ENCODE measurements around the gene PAPPA2. TPM values are rescaled to one million over a fixed set of nuclear protein-coding genes. Genes with fewer than 3 reads are reported as not detected.

Gene PAPPA2
- total and polyA plus RNA-seq, 9 of the 15 experiments (the other 6 are each of a cell fraction or from before 2014, with no cell fraction given) = 0.01 to 0.15 (median 0.05) TPM; not detected in 2

DNA sequence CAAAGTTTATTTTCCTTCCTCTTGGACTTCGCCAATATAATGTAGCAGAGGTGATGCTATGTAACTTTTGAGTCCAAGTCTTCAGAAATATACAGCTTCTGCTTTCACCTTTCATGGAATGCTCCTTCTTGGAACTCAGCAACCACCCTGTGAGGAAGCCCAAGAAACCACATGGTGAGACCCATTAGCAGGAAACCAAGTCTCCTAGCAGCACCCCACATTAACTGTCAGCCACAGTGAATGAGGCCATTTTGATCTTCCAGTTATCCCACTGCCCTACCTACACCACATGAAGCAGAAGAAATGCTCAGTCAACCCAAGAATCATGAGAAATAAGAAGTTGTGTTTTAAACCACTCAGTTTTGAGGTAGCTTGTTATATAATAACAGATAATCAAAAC is 58.2 kb downstream of the PAPPA2 start:
- Histone ChIP-seq H3K27ac (ENCODE audit: extremely low read depth, low read depth, low read length) (no peak overlapping the region), H3K4me3 (no peak overlapping the region), H3K9me3 (replicated peaks; ENCODE audit: control insufficient read depth, insufficient read depth, low read depth, low read length) (no peaks in the 10 kb centered on the region), H4K20me1 (replicated peaks; ENCODE audit: control insufficient read depth, insufficient read depth, low read length) (no peaks in the 10 kb centered on the region), H3K27me3 (ENCODE audit: control insufficient read depth in 2 of 2, insufficient read depth in 2 of 2, low read length in 2 of 2) (no peaks in the 10 kb centered on the region; a peak in 1 of 5 replicates), H3K4me1 (replicated peaks in 1 of 2; ENCODE audit: control insufficient read depth in 2 of 2, insufficient read depth in 2 of 2, low read length in 2 of 2) (no peaks in the 10 kb centered on the region; a peak in 1 of 5 replicates), H3K4me2 (ENCODE audit: insufficient read depth, low read length) (no peak overlapping the region), H3K9me1 (ENCODE audit: control insufficient read depth, insufficient read depth, low read length) (no peaks in the 10 kb centered on the region), H2AFZ (ENCODE audit: low read depth, low read length) (no peak overlapping the region), H3K79me2 (ENCODE audit: control insufficient read depth, insufficient read depth, low read length) (no peaks in the 10 kb centered on the region), H3K36me3 (ENCODE audit: control insufficient read depth, insufficient read depth, low read length) (no peaks in the 10 kb centered on the region), H3K9ac (ENCODE audit: insufficient read depth in 1 of 2, low read depth in 2 of 2, low read length in 2 of 2) (no peak overlapping the region)
- FAIRE-seq (no peak), DNase-seq (ENCODE audit: extremely low read depth in 1 of 4, low spot score in 3 of 4) (no peak), ATAC-seq (no peak)
- intact Hi-C loops (cut with micrococcal nuclease) = no loop called here
- in situ Hi-C loops (cut with MboI) = no loop called here
- POLR2A ChIA-PET = no interaction called here
- TF ChIP-seq ZFX (CRISPR knock-in tag; IDR thresholded peaks at IDR 0.05) (no peak), ZNF79 (CRISPR knock-in tag; IDR thresholded peaks at IDR 0.05; ENCODE audit: low read depth) (no peak), ZFP36 (IDR thresholded peaks at IDR 0.05; ENCODE audit: low read depth, low read length, partially characterized antibody) (no peak), FIP1L1 (IDR thresholded peaks at IDR 0.05; ENCODE audit: low read depth, low read length, poor library complexity, severe bottlenecking) (no peak), MTA2 (IDR thresholded peaks at IDR 0.05; ENCODE audit: low read depth) (no peak), HMG20B (CRISPR knock-in tag; IDR thresholded peaks at IDR 0.05) (no peak)
- TF ChIP-seq, protein P1, sequence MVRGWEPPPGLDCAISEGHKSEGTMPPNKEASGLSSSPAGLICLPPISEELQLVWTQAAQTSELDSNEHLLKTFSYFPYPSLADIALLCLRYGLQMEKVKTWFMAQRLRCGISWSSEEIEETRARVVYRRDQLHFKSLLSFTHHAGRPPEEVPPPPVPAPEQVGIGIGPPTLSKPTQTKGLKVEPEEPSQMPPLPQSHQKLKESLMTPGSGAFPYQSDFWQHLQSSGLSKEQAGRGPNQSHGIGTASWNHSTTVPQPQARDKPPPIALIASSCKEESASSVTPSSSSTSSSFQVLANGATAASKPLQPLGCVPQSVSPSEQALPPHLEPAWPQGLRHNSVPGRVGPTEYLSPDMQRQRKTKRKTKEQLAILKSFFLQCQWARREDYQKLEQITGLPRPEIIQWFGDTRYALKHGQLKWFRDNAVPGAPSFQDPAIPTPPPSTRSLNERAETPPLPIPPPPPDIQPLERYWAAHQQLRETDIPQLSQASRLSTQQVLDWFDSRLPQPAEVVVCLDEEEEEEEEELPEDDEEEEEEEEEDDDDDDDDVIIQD (CRISPR knock-in tag; IDR thresholded peaks at IDR 0.05) = no peak
- TF ChIP-seq, protein P2, sequence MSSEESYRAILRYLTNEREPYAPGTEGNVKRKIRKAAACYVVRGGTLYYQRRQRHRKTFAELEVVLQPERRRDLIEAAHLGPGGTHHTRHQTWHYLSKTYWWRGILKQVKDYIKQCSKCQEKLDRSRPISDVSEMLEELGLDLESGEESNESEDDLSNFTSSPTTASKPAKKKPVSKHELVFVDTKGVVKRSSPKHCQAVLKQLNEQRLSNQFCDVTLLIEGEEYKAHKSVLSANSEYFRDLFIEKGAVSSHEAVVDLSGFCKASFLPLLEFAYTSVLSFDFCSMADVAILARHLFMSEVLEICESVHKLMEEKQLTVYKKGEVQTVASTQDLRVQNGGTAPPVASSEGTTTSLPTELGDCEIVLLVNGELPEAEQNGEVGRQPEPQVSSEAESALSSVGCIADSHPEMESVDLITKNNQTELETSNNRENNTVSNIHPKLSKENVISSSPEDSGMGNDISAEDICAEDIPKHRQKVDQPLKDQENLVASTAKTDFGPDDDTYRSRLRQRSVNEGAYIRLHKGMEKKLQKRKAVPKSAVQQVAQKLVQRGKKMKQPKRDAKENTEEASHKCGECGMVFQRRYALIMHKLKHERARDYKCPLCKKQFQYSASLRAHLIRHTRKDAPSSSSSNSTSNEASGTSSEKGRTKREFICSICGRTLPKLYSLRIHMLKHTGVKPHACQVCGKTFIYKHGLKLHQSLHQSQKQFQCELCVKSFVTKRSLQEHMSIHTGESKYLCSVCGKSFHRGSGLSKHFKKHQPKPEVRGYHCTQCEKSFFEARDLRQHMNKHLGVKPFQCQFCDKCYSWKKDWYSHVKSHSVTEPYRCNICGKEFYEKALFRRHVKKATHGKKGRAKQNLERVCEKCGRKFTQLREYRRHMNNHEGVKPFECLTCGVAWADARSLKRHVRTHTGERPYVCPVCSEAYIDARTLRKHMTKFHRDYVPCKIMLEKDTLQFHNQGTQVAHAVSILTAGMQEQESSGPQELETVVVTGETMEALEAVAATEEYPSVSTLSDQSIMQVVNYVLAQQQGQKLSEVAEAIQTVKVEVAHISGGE (CRISPR knock-in tag; IDR thresholded peaks at IDR 0.05) = no peak
- TF ChIP-seq, protein P3, sequence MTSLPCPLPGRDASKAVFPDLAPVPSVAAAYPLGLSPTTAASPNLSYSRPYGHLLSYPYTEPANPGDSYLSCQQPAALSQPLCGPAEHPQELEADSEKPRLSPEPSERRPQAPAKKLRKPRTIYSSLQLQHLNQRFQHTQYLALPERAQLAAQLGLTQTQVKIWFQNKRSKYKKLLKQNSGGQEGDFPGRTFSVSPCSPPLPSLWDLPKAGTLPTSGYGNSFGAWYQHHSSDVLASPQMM (CRISPR knock-in tag; IDR thresholded peaks at IDR 0.05) = no peak
- WGBS (ENCODE audit: insufficient coverage, low coverage, missing lambda C conversion rate) = 0% methylated on average over 1 of the region's 1 CpG
- CTCF ChIA-PET (ENCODE audit: low intra/inter-chr PET ratio) = no interaction called here
- BruUV-seq (replicated peaks) = no TSS peak
